Measurements from ENCODE around the gene TRAPPC2.

- TF ChIP-seq CTCF (IDR thresholded peaks at IDR 0.05): no peak
- TF ChIP-seq POLR2A (IDR thresholded peaks at IDR 0.05): no peak
These were observed 22.0 kb upstream of the TRAPPC2 start for GRCh38 chrX:13756381-13756780.

All from testis (tissue), 2 donors.